GM18520 (cell line): ENCODE data around the gene PROKR2.

Experiments
- ATAC-seq: cut with Tn5 transposase; IDR thresholded peaks from one replicate; pipeline ENCODE4 v1.9.1; 2021; ENCODE audit not compliant: unreplicated experiment

Gene PROKR2

GRCh38 chr20:5290596-5290995, 26.2 kb downstream of the PROKR2 start:
- ATAC-seq = no peak

- ATAC-seq = no peak
Measured at GRCh38 chr20:5282561-5282960, 34.2 kb downstream of the PROKR2 start.

DNA sequence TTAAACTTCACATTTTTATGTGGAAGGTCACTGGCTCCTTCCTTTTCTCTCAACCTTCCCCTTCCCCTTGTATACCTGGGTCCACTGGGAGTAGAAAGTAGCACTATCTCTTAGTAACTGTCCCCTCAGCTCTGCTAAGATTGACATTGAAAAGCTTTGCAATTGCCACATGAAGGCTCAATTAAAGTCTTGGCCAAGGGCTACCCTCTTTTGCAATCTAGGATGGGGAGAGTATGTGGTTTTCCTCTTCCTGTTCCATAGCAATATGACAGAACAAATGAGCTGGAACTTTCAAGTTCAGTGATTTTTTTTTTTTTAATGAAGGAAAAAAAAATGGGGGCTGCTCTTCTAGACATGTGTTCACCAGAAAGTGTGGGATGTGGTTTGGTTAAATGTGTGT, 37.1 kb downstream of the PROKR2 start:
- no peak for ATAC-seq

GRCh38 chr20:5272268-5272667, 44.5 kb downstream of the PROKR2 start:
- peak; percentile 42 for ATAC-seq

GRCh38 chr20:5270603-5271002, 46.2 kb downstream of the PROKR2 start:
- ATAC-seq = no peak

DNA sequence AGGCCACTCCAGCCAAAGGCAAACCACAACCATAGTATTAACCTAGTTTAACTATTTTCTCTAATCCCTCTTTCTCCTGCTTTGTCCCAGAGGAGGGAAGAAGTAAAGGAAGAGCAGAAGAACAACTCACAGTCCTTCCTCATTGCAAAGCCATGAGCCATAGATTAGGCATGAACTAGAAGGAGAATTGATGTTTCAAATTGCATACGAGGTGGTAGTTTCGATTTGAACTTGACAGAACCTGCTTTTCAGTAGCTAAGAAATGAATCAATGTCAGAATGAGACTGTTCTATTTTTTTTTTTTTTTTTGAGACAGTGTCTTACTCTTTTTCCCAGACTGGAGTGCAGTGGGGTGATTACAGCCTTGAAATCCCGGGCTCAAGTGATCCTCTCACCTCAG, 48.3 kb downstream of the PROKR2 start:
- ATAC-seq = peak; percentile 33

GRCh38 chr20:5267092-5267491, 49.7 kb downstream of the PROKR2 start:
- peak; percentile 56 for ATAC-seq
